Measurements from ENCODE around the gene CDK18. TPM values are rescaled to one million over a fixed set of nuclear protein-coding genes. Genes with fewer than 3 reads are reported as not detected.

CDK18 gene
- total and polyA plus RNA-seq, 12 donors, result 3.2 to 52.0 (median 18.2) TPM

DNA sequence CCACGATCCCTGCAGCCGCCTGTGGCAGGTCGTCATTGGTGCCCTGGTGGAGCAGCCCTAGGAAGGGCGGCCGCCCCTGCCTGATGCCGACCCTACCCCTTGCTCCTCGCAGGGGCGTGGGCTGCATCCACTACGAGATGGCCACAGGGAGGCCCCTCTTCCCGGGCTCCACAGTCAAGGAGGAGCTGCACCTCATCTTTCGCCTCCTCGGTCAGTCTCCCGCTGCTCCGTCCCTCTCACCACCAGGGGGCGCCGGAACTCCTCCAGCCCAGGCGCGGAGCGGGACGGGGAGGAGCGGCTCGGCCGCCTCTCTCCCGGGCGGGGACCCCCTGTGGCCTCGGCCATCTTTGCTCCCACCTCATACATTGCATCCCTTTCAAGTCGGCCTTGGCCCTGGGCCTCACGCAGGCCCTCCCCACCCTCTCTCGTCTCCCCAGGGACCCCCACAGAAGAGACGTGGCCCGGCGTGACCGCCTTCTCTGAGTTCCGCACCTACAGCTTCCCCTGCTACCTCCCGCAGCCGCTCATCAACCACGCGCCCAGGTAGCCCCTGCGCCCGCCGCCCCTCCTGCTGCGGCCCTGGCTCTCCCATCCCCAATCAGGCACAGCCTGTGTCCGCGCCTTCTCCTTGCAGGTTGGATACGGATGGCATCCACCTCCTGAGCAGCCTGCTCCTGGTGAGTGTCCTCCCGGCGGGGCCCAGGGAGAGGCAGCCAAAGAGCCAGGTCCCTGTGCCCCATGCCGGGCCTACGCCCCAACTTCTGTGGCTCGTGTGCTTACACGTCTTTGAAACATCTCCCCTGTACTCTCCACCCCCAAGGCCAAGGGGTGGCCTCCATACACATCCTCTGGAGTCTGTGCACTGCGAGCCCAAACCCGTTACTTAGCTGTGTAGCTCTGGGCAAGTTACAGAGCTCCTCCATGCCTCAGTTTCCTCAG lies 24.7 kb downstream of the CDK18 start:
- peak overlapping the region in 1 of 4 donors; percentile 29 for H3K4me3 ChIP-seq
- 31 to 60% (median 39%) methylated on average over 20 to 53 of the region's 53 CpGs for WGBS, 4 donors
- no peaks in the 10 kb centered on the region for H3K27me3 ChIP-seq
- no peaks in the 10 kb centered on the region for H3K4me1 ChIP-seq (replicated peaks in 1 of 2)
- no peak overlapping the region for H3K27ac ChIP-seq
- intact Hi-C loops (cut with DNase I), result loop anchor here (5.0 to 10.0 kb wide), 4 partner anchors 63 to 194 kb away; no protein-coding TSS in a partner anchor
- TF ChIP-seq, protein P1, sequence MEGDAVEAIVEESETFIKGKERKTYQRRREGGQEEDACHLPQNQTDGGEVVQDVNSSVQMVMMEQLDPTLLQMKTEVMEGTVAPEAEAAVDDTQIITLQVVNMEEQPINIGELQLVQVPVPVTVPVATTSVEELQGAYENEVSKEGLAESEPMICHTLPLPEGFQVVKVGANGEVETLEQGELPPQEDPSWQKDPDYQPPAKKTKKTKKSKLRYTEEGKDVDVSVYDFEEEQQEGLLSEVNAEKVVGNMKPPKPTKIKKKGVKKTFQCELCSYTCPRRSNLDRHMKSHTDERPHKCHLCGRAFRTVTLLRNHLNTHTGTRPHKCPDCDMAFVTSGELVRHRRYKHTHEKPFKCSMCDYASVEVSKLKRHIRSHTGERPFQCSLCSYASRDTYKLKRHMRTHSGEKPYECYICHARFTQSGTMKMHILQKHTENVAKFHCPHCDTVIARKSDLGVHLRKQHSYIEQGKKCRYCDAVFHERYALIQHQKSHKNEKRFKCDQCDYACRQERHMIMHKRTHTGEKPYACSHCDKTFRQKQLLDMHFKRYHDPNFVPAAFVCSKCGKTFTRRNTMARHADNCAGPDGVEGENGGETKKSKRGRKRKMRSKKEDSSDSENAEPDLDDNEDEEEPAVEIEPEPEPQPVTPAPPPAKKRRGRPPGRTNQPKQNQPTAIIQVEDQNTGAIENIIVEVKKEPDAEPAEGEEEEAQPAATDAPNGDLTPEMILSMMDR (IDR thresholded peaks at IDR 0.05), result peak; percentile 73 to 97 (median 86)
- TF ChIP-seq POLR2A (IDR thresholded peaks at IDR 0.05), result no peak
- H3K9me3 ChIP-seq (replicated peaks in 1 of 3), result no peaks in the 10 kb centered on the region
- peaks cover 0 to 4% of the 10 kb centered on the region in 2 donors for H3K36me3 ChIP-seq (replicated peaks in 1 of 2)
- peak; percentile 57 to 86 (median 81) for DNase-seq

DNA sequence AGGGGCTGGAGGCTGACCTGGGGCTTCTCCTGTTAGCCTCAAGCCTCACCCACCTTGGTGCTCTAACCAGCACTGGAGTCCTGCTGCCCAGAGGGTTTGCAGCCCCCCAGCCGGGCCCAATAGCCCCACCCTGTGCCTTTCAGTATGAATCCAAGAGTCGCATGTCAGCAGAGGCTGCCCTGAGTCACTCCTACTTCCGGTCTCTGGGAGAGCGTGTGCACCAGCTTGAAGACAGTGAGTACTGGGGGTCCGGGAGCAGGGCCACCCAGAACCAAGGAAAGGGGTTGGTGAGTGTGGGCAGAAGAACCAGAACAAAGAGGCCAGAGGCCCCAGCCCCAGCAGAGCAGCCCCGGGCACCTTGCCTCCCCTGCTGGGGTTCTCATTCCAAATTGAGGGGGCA lies 25.6 kb downstream of the CDK18 start:
- no peak for DNase-seq

DNA sequence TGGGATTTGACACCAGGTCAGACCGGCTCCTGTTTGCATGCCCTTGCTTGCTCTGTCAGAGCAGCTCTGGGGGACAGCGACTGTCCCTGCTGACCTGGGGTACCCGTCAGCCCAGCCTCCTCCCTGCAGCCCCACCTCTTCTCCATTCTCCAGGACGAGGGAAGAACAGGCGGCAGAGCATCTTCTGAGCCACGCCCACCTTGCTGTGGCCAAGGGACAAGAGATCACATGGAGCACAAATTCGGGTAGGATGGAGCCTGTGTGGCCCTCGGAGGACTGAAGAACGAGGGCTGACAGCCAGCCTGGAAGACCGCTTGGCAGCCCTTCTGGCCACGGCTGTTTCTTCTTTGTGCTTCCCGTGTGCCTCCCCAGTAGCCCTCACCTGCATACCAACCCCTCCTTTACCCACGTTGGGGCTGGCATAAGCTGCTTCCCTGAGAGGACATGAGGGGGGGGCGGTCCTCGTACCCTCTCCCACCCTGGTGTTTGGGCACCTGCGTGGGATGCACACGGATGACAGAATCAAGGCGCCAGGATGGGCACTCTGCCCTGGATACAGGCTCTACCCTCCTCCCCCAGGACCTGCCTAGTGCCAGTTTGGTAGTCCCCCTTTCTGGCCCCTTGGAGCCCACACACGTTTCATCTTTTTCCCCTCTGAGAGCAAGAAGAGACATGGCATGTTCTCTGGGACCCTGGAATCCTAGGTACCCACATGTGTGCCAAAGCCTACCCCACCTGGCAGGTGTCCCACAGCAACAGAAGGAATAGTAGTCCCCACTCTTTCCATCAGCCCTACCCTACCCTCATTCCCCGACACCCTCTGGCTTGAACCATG lies 26.9 kb downstream of the CDK18 start:
- WGBS, 4 donors, result 80 to 85% (median 83%) methylated on average over 11 to 20 of the region's 20 CpGs
- intact Hi-C loops (cut with DNase I), result loop anchor here (5.0 to 10.0 kb wide), 3 partner anchors 56 to 126 kb away; no protein-coding TSS in a partner anchor
- Histone ChIP-seq H3K27me3 (no peaks in the 10 kb centered on the region), H3K36me3 (replicated peaks in 1 of 2) (peaks cover 0 to 4% of the 10 kb centered on the region in 2 donors), H3K4me1 (replicated peaks in 1 of 2) (no peaks in the 10 kb centered on the region), H3K9me3 (replicated peaks in 1 of 3) (no peaks in the 10 kb centered on the region), H3K4me3 (no peak overlapping the region), H3K27ac (no peak overlapping the region)
- no peak for TF ChIP-seq POLR2A (IDR thresholded peaks at IDR 0.05)
- TF ChIP-seq, protein P1 (IDR thresholded peaks at IDR 0.05), result no peak
- DNase-seq, result no peak

More for the DNA sequence above, 25.6 kb downstream of the CDK18 start:
- Histone ChIP-seq H3K4me3 (no peak overlapping the region), H3K4me1 (replicated peaks in 1 of 2) (no peaks in the 10 kb centered on the region), H3K9me3 (replicated peaks in 1 of 3) (no peaks in the 10 kb centered on the region), H3K27ac (no peak overlapping the region), H3K36me3 (replicated peaks in 1 of 2) (peaks cover 0 to 4% of the 10 kb centered on the region in 2 donors), H3K27me3 (no peaks in the 10 kb centered on the region)
- WGBS, 4 donors, result 85 to 92% (median 89%) methylated on average over 5 to 6 of the region's 6 CpGs
- TF ChIP-seq POLR2A (IDR thresholded peaks at IDR 0.05), result no peak
- TF ChIP-seq, protein P1 (IDR thresholded peaks at IDR 0.05), result no peak
- intact Hi-C loops (cut with DNase I), result loop anchor here (5.0 to 10.0 kb wide), 3 partner anchors 57 to 127 kb away; no protein-coding TSS in a partner anchor

Data from adrenal gland (tissue), 12 donors.